Neutrophil (primary cell): ENCODE data around the gene L2HGDH.
"Not testable (repeated sequence)": the region's sequence is repeated elsewhere in the genome, so short reads cannot be mapped to it uniquely, and the experiment has no call there.

ENCODE experiments used
- H3K27ac ChIP-seq: fragments of 200-600 bp; sonication (generic); 2 replicates; pipeline ENCODE4 v1.5.1; 2016; ENCODE audit warnings: mild to moderate bottlenecking, moderate library complexity
- H3K27me3 ChIP-seq: fragments of 200-600 bp; sonication (generic); 2 replicates; pipeline ENCODE4 v1.6.0; 2016; ENCODE audit warnings: mild to moderate bottlenecking
- H3K36me3 ChIP-seq: fragments of 200-600 bp; sonication (generic); 2 replicates; pipeline ENCODE4 v1.5.1; 2017
- H3K4me1 ChIP-seq, 2 experiments: fragments of 200-600 bp in 1 of 2; sonication (generic) in 1 of 2; 1 replicate in 1 of 2; 2 replicates in 1 of 2; pipeline versions ENCODE4 v1.5.1 to v1.6.1; 2013 to 2016; ENCODE audit warnings: low read depth in 1 of 2, low read length in 1 of 2, mild to moderate bottlenecking in 1 of 2, moderate library complexity in 1 of 2; ENCODE audit not compliant: control insufficient read depth in 1 of 2, insufficient read depth in 1 of 2
- H3K4me3 ChIP-seq, 2 experiments: fragments of 200-600 bp in 1 of 2; sonication (generic) in 1 of 2; 1 replicate in 1 of 2; 2 replicates in 1 of 2; pipeline ENCODE4 v1.5.1; 2013 to 2016; ENCODE audit warnings: low read depth in 1 of 2, low read length in 1 of 2, mild to moderate bottlenecking in 1 of 2, moderate library complexity in 1 of 2
- H3K9me3 ChIP-seq: fragments of 200-600 bp; sonication (generic); 2 replicates; pipeline ENCODE4 v1.5.1; 2016
- CTCF ChIP-seq: fragments of 200-600 bp; sonication (generic); IDR thresholded peaks from 2 replicates; pipeline ENCODE4 v1.5.1; 2016; ENCODE audit warnings: antibody characterized with exemption

L2HGDH gene

GRCh38 chr14:50357124-50357523 lies 45.1 kb upstream of the L2HGDH start:
- Histone ChIP-seq H3K36me3 (peaks cover 11% of the 10 kb centered on the region), H3K4me3 (no peak overlapping the region), H3K9me3 (no peaks in the 10 kb centered on the region), H3K27me3 (no peaks in the 10 kb centered on the region), H3K4me1 (no peaks in the 10 kb centered on the region), H3K27ac (no peak overlapping the region)
- no peak for TF ChIP-seq CTCF

GRCh38 chr14:50356283-50356682 lies 44.3 kb upstream of the L2HGDH start:
- not testable (repeated sequence) for H3K9me3 ChIP-seq, H3K27ac ChIP-seq

GRCh38 chr14:50355692-50356091 lies 43.7 kb upstream of the L2HGDH start:
- Histone ChIP-seq H3K27ac (no peak overlapping the region), H3K9me3 (no peaks in the 10 kb centered on the region), H3K27me3 (no peaks in the 10 kb centered on the region), H3K4me3 (no peak overlapping the region), H3K36me3 (peaks cover 11% of the 10 kb centered on the region), H3K4me1 (no peaks in the 10 kb centered on the region)
- no peak for TF ChIP-seq CTCF

More at GRCh38 chr14:50356283-50356682, 44.3 kb upstream of the L2HGDH start:
- H3K4me3 ChIP-seq, H3K4me1 ChIP-seq, H3K27me3 ChIP-seq: not testable (repeated sequence)
- H3K36me3 ChIP-seq = peaks cover 11% of the 10 kb centered on the region

- no peaks in the 10 kb centered on the region for H3K27me3 ChIP-seq
- peaks cover 11% of the 10 kb centered on the region for H3K36me3 ChIP-seq
- no peak overlapping the region for H3K4me3 ChIP-seq
- H3K4me1 ChIP-seq = no peaks in the 10 kb centered on the region
- no peak for TF ChIP-seq CTCF
- H3K27ac ChIP-seq = no peak overlapping the region
- H3K9me3 ChIP-seq = no peaks in the 10 kb centered on the region
Measured at GRCh38 chr14:50354527-50354926, 42.5 kb upstream of the L2HGDH start.

GRCh38 chr14:50353126-50353525 lies 41.1 kb upstream of the L2HGDH start:
- H3K4me3 ChIP-seq = no peak overlapping the region
- H3K36me3 ChIP-seq = peaks cover 6% of the 10 kb centered on the region
- H3K9me3 ChIP-seq = no peaks in the 10 kb centered on the region
- TF ChIP-seq CTCF = no peak
- H3K27me3 ChIP-seq = no peaks in the 10 kb centered on the region
- no peaks in the 10 kb centered on the region for H3K4me1 ChIP-seq
- H3K27ac ChIP-seq = no peak overlapping the region

GRCh38 chr14:50352584-50352983 lies 40.6 kb upstream of the L2HGDH start:
- H3K9me3 ChIP-seq = no peaks in the 10 kb centered on the region
- TF ChIP-seq CTCF = no peak
- H3K36me3 ChIP-seq = peaks cover under 1% of the 10 kb centered on the region
- no peaks in the 10 kb centered on the region for H3K27me3 ChIP-seq
- H3K4me1 ChIP-seq = no peaks in the 10 kb centered on the region
- H3K4me3 ChIP-seq = no peak overlapping the region
- no peak overlapping the region for H3K27ac ChIP-seq
